A673 (cell line): Measurements from ENCODE around the gene PPP1R37.

Experiments
- EZH2 ChIP-seq: fragments of 200-600 bp; sonication (generic); IDR thresholded peaks from 2 replicates; pipeline ENCODE4 v1.6.1; 2017; ENCODE audit warnings: borderline replicate concordance, low read depth, mild to moderate bottlenecking, mixed read lengths, antibody characterized with exemption, low read length; ENCODE audit not compliant: poor library complexity, severe bottlenecking
- TF ChIP-seq, protein P1 (sequence below): fragments of 300-800, 200-600 bp; sonication (generic); conservative IDR thresholded peaks from 2 replicates; pipeline ENCODE4 v1.5.1; 2017; ENCODE audit warnings: low read depth, mild to moderate bottlenecking, antibody characterized with exemption, low read length, moderate library complexity, mixed read lengths

DNA sequence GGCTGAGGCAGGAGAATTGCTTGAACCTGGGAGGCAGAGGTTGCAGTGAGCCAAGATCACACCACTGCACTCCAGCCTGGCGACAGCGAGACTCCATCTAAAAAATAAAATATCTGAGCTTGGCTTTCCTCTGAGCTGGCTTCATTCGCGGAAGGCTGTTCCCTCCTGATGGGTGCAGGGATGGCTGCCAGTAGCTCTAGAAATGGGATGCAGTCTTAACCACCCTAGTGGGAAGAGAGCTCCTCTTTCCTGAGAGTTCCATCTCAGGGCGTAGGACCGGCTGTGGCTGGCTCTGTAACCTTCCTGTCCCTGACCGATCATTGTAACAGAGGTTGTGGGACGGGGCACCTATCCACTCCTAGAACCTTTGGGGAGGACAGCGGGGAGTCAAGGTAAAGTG is 32.4 kb downstream of the PPP1R37 start:
- no peak for TF ChIP-seq EZH2
- TF ChIP-seq, protein P1, sequence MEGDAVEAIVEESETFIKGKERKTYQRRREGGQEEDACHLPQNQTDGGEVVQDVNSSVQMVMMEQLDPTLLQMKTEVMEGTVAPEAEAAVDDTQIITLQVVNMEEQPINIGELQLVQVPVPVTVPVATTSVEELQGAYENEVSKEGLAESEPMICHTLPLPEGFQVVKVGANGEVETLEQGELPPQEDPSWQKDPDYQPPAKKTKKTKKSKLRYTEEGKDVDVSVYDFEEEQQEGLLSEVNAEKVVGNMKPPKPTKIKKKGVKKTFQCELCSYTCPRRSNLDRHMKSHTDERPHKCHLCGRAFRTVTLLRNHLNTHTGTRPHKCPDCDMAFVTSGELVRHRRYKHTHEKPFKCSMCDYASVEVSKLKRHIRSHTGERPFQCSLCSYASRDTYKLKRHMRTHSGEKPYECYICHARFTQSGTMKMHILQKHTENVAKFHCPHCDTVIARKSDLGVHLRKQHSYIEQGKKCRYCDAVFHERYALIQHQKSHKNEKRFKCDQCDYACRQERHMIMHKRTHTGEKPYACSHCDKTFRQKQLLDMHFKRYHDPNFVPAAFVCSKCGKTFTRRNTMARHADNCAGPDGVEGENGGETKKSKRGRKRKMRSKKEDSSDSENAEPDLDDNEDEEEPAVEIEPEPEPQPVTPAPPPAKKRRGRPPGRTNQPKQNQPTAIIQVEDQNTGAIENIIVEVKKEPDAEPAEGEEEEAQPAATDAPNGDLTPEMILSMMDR, result no peak
